Right atrium auricular region (tissue), 2 donors: Measurements from ENCODE around the gene XYLB. TPM values are rescaled to one million over a fixed set of nuclear protein-coding genes. Genes with fewer than 3 reads are reported as not detected.
A peak's percentile ranks its signal among the peaks of the same experiment; 100 is the strongest.

ENCODE experiments used
- DNase-seq: peaks from one replicate; pipeline ENCODE4 v3.0.0-alpha.2; 2019; ENCODE audit warnings: low spot score
- H3K27ac ChIP-seq, 2 donors: fragments of 200-600 bp; sonication (generic); 1 replicate in 1 of 2; 2 replicates in 1 of 2; pipeline ENCODE4 v1.5.1; 2016 to 2019
- H3K27me3 ChIP-seq, 2 donors: fragments of 200-600 bp; sonication (generic); one replicate each; pipeline versions ENCODE4 v1.5.1 to v1.6.0; 2017 to 2019
- H3K36me3 ChIP-seq: fragments of 200-600 bp; sonication (generic); one replicate; pipeline ENCODE4 v1.5.1; 2016
- H3K4me1 ChIP-seq, 2 donors: fragments of 200-600 bp; sonication (generic); one replicate each; pipeline versions ENCODE4 v1.5.1 to v1.6.0; 2017 to 2019
- H3K4me3 ChIP-seq, 2 donors: fragments of 200-600 bp; sonication (generic); 1 replicate in 1 of 2; 2 replicates in 1 of 2; pipeline ENCODE4 v1.5.1; 2017 to 2019; ENCODE audit warnings: mild to moderate bottlenecking in 1 of 2, moderate library complexity in 1 of 2
- H3K9me3 ChIP-seq, 2 donors: fragments of 200-600 bp; sonication (generic); one replicate each; pipeline ENCODE4 v1.5.1; 2019
- total RNA-seq, 2 donors: library from RNA; depleted of rRNA; stranded (reverse); fragments of >200 nt; gene quantifications; one replicate each; pipeline ENCODE4 v1.1.0, GENCODE V29; 2016
- TF ChIP-seq, protein P1 (sequence below), 2 donors: fragments of 200-600 bp; sonication (generic); IDR thresholded peaks; one replicate each; pipeline ENCODE4 v1.5.1; 2019; ENCODE audit warnings: antibody characterized with exemption in 2 of 2

The XYLB gene
- total RNA-seq, 2 donors from 2014 or later = 0.70 to 0.79 TPM

DNA sequence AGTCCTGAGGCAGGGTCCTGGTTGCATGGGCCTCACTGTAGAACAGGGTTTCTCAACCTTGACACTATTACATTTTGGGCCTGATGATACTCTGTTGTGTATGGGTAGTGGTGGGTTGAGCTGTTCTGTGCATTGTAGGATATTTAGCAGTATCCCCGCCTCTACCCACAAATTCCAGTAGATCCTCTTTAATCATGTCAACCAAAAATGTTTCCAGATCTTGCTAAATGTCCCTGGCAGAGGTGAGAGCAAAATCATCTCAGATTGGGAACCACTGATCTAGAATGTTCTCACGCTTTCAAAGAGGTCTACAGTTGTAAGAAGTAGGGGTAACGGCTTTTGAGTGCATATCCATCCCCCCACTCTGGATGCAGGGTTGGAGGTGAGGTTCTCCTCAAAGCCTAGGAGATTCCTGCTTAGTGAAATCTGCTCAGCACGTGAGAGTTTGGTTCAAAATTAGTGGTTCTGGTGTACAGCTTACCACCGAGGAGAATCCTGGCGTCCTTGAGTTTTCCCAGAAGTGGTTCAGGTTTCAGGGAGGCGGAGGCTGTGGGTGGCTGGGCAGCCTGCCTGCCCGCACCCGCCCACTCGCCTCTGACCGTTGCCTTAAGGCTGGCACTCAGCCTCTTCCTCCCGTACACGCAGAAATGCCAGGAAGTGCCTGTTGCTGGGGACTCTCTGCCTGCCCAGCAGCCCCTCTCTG lies 112.4 kb downstream of the XYLB start:
- Histone ChIP-seq H3K4me3 (peak overlapping the region in 1 of 2 donors; percentile 28), H3K4me1 (peaks cover 0 to 60% of the 10 kb centered on the region in 2 donors), H3K27ac (peak overlapping the region; percentile 72 to 74), H3K27me3 (no peaks in the 10 kb centered on the region), H3K36me3 (no peaks in the 10 kb centered on the region), H3K9me3 (no peaks in the 10 kb centered on the region)
- TF ChIP-seq, protein P1, sequence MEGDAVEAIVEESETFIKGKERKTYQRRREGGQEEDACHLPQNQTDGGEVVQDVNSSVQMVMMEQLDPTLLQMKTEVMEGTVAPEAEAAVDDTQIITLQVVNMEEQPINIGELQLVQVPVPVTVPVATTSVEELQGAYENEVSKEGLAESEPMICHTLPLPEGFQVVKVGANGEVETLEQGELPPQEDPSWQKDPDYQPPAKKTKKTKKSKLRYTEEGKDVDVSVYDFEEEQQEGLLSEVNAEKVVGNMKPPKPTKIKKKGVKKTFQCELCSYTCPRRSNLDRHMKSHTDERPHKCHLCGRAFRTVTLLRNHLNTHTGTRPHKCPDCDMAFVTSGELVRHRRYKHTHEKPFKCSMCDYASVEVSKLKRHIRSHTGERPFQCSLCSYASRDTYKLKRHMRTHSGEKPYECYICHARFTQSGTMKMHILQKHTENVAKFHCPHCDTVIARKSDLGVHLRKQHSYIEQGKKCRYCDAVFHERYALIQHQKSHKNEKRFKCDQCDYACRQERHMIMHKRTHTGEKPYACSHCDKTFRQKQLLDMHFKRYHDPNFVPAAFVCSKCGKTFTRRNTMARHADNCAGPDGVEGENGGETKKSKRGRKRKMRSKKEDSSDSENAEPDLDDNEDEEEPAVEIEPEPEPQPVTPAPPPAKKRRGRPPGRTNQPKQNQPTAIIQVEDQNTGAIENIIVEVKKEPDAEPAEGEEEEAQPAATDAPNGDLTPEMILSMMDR (IDR thresholded peaks at IDR 0.05) = no peak
- DNase-seq = no peak

DNA sequence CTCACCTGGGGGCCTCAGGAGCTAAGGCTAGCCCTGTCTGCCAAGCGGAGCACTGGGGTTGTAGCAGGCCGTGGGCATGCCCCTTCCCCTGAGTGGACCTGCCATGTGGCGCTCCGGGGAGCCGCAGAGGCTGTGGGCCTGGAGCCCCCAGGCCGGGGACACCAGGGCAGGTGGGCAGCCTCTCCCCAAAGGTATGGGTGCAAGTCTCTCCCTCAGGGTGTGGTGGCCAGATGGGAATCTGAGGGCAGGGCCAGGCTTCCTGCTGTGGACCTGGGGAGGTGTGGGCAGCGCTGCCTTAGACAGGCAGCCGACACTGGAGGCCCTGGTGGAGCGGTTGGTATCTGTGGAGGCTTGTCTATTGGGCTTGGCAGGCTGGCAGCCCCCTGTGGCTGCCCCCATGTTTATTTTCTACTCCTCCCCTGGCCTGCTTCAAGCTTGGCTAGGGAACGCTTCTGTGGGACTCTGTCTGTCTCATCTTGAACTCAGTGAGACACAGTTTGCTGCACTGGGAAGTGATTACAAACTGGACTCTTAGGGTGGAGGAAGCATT lies 113.0 kb downstream of the XYLB start:
- Histone ChIP-seq H3K9me3 (no peaks in the 10 kb centered on the region), H3K27ac (peak overlapping the region; percentile 72 to 74), H3K4me3 (peak overlapping the region in 1 of 2 donors; percentile 28), H3K4me1 (peaks cover 0 to 60% of the 10 kb centered on the region in 2 donors), H3K36me3 (no peaks in the 10 kb centered on the region), H3K27me3 (no peaks in the 10 kb centered on the region)
- TF ChIP-seq, protein P1 (IDR thresholded peaks at IDR 0.05) = no peak
- DNase-seq = no peak

DNA sequence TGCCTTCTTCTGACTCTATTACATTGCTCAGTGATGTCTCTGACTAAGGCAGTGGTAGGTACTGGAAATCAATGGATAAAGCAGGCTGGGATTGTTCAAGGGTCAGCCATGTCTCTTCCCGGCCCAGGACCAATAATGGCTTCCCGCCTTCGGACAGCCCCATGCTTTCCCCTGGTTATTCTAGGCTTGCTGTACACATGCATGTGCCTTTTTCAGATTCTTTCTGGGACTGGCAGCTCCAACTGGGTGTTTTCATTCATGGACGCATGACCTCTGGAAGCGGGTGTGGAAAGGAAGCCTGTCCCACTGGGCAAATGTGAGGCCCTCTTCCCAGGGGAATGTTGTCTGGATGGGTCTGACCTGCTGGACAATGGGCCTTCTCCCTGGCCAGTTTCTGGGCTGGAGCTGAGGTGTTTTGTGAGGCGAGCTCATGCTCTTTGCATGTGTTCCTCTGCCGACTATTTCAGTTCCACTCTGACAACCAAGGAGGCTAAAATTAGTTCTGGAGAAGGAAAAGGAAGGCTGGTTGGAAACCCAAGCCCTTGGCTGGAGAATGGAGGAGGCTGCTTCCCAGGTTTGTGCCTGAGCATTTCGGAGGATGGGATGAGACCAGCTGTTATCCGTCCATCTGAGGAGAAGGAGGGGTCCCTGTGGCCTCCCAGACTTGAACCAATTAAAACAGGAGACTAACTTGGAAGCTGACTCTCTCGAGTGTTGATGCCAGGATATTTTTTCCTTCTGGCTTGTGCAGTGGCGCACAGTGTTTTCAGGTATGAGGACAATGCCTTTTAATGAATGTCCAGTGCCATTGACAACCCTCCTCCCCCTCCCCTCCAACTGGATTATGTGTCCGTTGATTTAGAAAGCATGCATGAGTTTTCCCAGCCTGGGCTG lies 114.0 kb downstream of the XYLB start:
- Histone ChIP-seq H3K4me3 (no peak overlapping the region), H3K27ac (peak overlapping the region; percentile 72 to 74), H3K36me3 (no peaks in the 10 kb centered on the region), H3K9me3 (no peaks in the 10 kb centered on the region), H3K4me1 (peaks cover 0 to 57% of the 10 kb centered on the region in 2 donors), H3K27me3 (no peaks in the 10 kb centered on the region)
- TF ChIP-seq, protein P1 (IDR thresholded peaks at IDR 0.05) = no peak
- DNase-seq = no peak

Other genes with a start within 250 kb of the XYLB start
- 10 to 100 TPM; 50.9 to 74.0 TPM for gene ACAA1, start 209.7 kb upstream of the XYLB start, total RNA-seq
- 10 to 100 TPM in 1 of 2 donors, 1 to 10 TPM in 1; 7.1 to 14.3 TPM for gene MYD88, start 208.1 kb upstream of the XYLB start, total RNA-seq
- gene OXSR1, start 181.2 kb upstream of the XYLB start, total RNA-seq = 10 to 100 TPM; 25.8 to 27.2 TPM
- gene SLC22A13, start 81.0 kb upstream of the XYLB start, total RNA-seq = not detected
- gene SLC22A14, start 64.5 kb upstream of the XYLB start, total RNA-seq = not detected
- 1 to 10 TPM; 3.9 to 6.0 TPM for gene ACVR2B, start 107.1 kb downstream of the XYLB start, total RNA-seq
- gene EXOG, start 149.6 kb downstream of the XYLB start, total RNA-seq = 10 to 100 TPM; 23.4 to 36.6 TPM